Activated naive CD8-positive, alpha-beta T cell treated with anti-CD3 and anti-CD28 coated beads for 36 hours (primary cell): ENCODE measurements around the gene HEPACAM2. TPM values are rescaled to one million over a fixed set of nuclear protein-coding genes. Genes with fewer than 3 reads are reported as not detected.

Source experiments
- DNase-seq: peaks from one replicate; pipeline ENCODE4 v3.0.0; 2021
- H3K27ac Mint-ChIP-seq: one replicate; pipeline ENCODE4 v1.8.0; 2022; ENCODE audit warnings: mild to moderate bottlenecking, moderate library complexity, mixed read lengths
- H3K27me3 Mint-ChIP-seq: one replicate; pipeline ENCODE4 v1.8.0; 2022; ENCODE audit warnings: mild to moderate bottlenecking, mixed read lengths
- H3K36me3 Mint-ChIP-seq: one replicate; pipeline ENCODE4 v1.8.0; 2021; ENCODE audit warnings: mild to moderate bottlenecking, mixed read lengths
- H3K4me1 Mint-ChIP-seq: one replicate; pipeline ENCODE4 v1.8.0; 2021; ENCODE audit warnings: mixed read lengths
- H3K4me3 Mint-ChIP-seq: one replicate; pipeline ENCODE4 v1.8.0; 2022; ENCODE audit warnings: mild to moderate bottlenecking, moderate library complexity, mixed read lengths
- H3K9me3 Mint-ChIP-seq: one replicate; pipeline ENCODE4 v1.8.0; 2022; ENCODE audit warnings: mixed read lengths
- total RNA-seq, 2 experiments: library from RNA; stranded (reverse); gene quantifications; one replicate each; pipeline ENCODE4 v1.2.3, GENCODE V29; 2021

HEPACAM2 gene
- total RNA-seq, 2 experiments from 2014 or later = not detected

- Mint-ChIP-seq H3K27me3 (no peaks in the 10 kb centered on the region), H3K36me3 (peaks cover 32% of the 10 kb centered on the region), H3K4me3 (peak overlapping the region; percentile 37), H3K27ac (no peak overlapping the region), H3K4me1 (peaks cover 24% of the 10 kb centered on the region), H3K9me3 (peaks cover 4% of the 10 kb centered on the region)
- DNase-seq = no peak
Measured at GRCh38 chr7:93146036-93146435, 80.2 kb downstream of the HEPACAM2 start.

GRCh38 chr7:93145354-93145753 lies 80.9 kb downstream of the HEPACAM2 start:
- Mint-ChIP-seq H3K27ac (no peak overlapping the region), H3K4me1 (peaks cover 24% of the 10 kb centered on the region), H3K4me3 (no peak overlapping the region), H3K27me3 (no peaks in the 10 kb centered on the region), H3K36me3 (peaks cover 32% of the 10 kb centered on the region), H3K9me3 (peaks cover 4% of the 10 kb centered on the region)
- no peak for DNase-seq

- no peaks in the 10 kb centered on the region for H3K27me3 Mint-ChIP-seq
- H3K4me3 Mint-ChIP-seq = no peak overlapping the region
- H3K9me3 Mint-ChIP-seq = peaks cover 8% of the 10 kb centered on the region
- DNase-seq = no peak
- H3K27ac Mint-ChIP-seq = no peak overlapping the region
- peaks cover 37% of the 10 kb centered on the region for H3K36me3 Mint-ChIP-seq
- H3K4me1 Mint-ChIP-seq = peaks cover 14% of the 10 kb centered on the region
Measured at GRCh38 chr7:93142127-93142526, 84.1 kb downstream of the HEPACAM2 start.

GRCh38 chr7:93140582-93141191 lies 85.6 kb downstream of the HEPACAM2 start:
- DNase-seq = no peak
- Mint-ChIP-seq H3K4me1 (peaks cover 3% of the 10 kb centered on the region), H3K9me3 (peaks cover 10% of the 10 kb centered on the region), H3K36me3 (peaks cover 36% of the 10 kb centered on the region), H3K4me3 (no peak overlapping the region), H3K27ac (no peak overlapping the region), H3K27me3 (no peaks in the 10 kb centered on the region)

- DNase-seq = no peak
- H3K27ac Mint-ChIP-seq = no peak overlapping the region
- H3K4me1 Mint-ChIP-seq = no peaks in the 10 kb centered on the region
- H3K27me3 Mint-ChIP-seq = no peaks in the 10 kb centered on the region
- H3K9me3 Mint-ChIP-seq = peaks cover 30% of the 10 kb centered on the region
- no peak overlapping the region for H3K4me3 Mint-ChIP-seq
- H3K36me3 Mint-ChIP-seq = peaks cover 42% of the 10 kb centered on the region
Measured at GRCh38 chr7:93138576-93138975, 87.7 kb downstream of the HEPACAM2 start.

Other genes starting within 250 kb of the HEPACAM2 start
- 10 to 100 TPM; 16.8 to 17.1 TPM for gene SAMD9, start 108.5 kb downstream of the HEPACAM2 start, total RNA-seq
- gene SAMD9L, start 78.1 kb downstream of the HEPACAM2 start, total RNA-seq = 10 to 100 TPM; 18.6 to 21.5 TPM
- 10 to 100 TPM; 18.0 to 18.3 TPM for gene VPS50, start 5.9 kb upstream of the HEPACAM2 start, total RNA-seq